K562 (cell line): ENCODE data around the gene PPFIA3. TPM values are rescaled to one million over a fixed set of nuclear protein-coding genes. Genes with fewer than 3 reads are reported as not detected.

Experiments used
- CCNT2 ChIP-seq: IDR thresholded peaks from 2 replicates; pipeline ENCODE4 v1.6.1; 2011; ENCODE audit warnings: borderline replicate concordance, low read depth, mild to moderate bottlenecking, moderate library complexity, mixed read lengths, low read length; ENCODE audit not compliant: insufficient read length; ENCODE audit errors: extremely low read depth
- HDAC8 ChIP-seq: fragments of 450-650 bp; IDR thresholded peaks from 2 replicates; pipeline ENCODE4 v1.6.1; 2016; ENCODE audit warnings: mild to moderate bottlenecking, missing genetic modification characterization, moderate library complexity, missing compliant biosample characterization
- HINFP ChIP-seq: fragments of 450-650 bp; conservative IDR thresholded peaks from 2 replicates; pipeline ENCODE4 v1.6.1; 2016; ENCODE audit warnings: missing genetic modification characterization, low read depth, mild to moderate bottlenecking, control low read depth, missing compliant biosample characterization
- KLF16 ChIP-seq: IDR thresholded peaks from 2 replicates; pipeline ENCODE4 v1.6.1; 2016; ENCODE audit warnings: antibody characterized with exemption
- POLR2AphosphoS5 ChIP-seq: IDR thresholded peaks from 2 replicates; pipeline ENCODE4 v1.6.1; 2011; ENCODE audit warnings: mild to moderate bottlenecking, low read depth, low read length, moderate library complexity; ENCODE audit not compliant: control insufficient read depth, insufficient read depth
- RCOR1 ChIP-seq, 2 experiments: IDR thresholded peaks; 2 replicates each; pipeline ENCODE4 v1.6.1; 2012; ENCODE audit warnings: low read depth in 2 of 2, low read length in 2 of 2, borderline replicate concordance in 1 of 2, improper control_type of control experiment in 1 of 2
- SMARCA4 ChIP-seq: fragments of 450-650 bp; IDR thresholded peaks from 2 replicates; pipeline ENCODE4 v1.6.1; 2016
- ZNF143 ChIP-seq: sonication (generic); formaldehyde crosslinking; IDR thresholded peaks from 2 replicates; pipeline ENCODE4 v1.9.0; 2022; ENCODE audit warnings: mild to moderate bottlenecking, missing genetic modification reagents
- ZNF232 ChIP-seq: sonication (generic); formaldehyde crosslinking; IDR thresholded peaks from 2 replicates; pipeline ENCODE4 v1.8.0; 2022; ENCODE audit warnings: mild to moderate bottlenecking, missing genetic modification reagents
- polyA plus RNA-seq, 8 experiments: library from polyadenylated mRNA; depleted of rRNA in 4 of 8; stranded (reverse) in 5 of 8; unstranded in 3 of 8; fragments of >200 nt; fragmentation: Nextera tagmentation in 2 of 8; fragmentation: Illumina TruSeq in 1 of 8; extraction: Ambion mirVana in 2 of 8; extraction: Trizol in 1 of 8; gene quantifications; 2 replicates each; pipeline versions ENCODE4 v1.2.1 to v1.2.3, GENCODE V29; 2011 to 2014; ENCODE audit warnings: inconsistent platforms in 1 of 8, missing spikeins in 1 of 8
- total RNA-seq, 7 experiments: library from RNA; depleted of rRNA in 6 of 7; stranded (reverse); fragments of >200 nt in 6 of 7; fragmentation: Illumina TruSeq in 2 of 7; extraction: Trizol in 2 of 7; gene quantifications; 2 replicates each; pipeline versions ENCODE4 v1.2.1 to v1.2.3, GENCODE V29; 2011 to 2021; ENCODE audit warnings: low replicate concordance in 1 of 7
- TF ChIP-seq, protein P1 (sequence below): IDR thresholded peaks from 2 replicates; pipeline ENCODE4 v1.6.1; 2012; ENCODE audit warnings: low read depth, low read length, improper control_type of control experiment, borderline replicate concordance
- TF ChIP-seq, protein P2 (sequence below): sonication (generic); formaldehyde crosslinking; IDR thresholded peaks from 2 replicates; pipeline ENCODE4 v1.8.1; 2023; ENCODE audit warnings: mild to moderate bottlenecking, missing genetic modification reagents

Gene PPFIA3
- total and polyA plus RNA-seq, 9 of the 15 experiments (the other 6 are each of a cell fraction or from before 2014, with no cell fraction given) = 0.10 to 53.0 (median 17.6) TPM

- TF ChIP-seq, protein P1, sequence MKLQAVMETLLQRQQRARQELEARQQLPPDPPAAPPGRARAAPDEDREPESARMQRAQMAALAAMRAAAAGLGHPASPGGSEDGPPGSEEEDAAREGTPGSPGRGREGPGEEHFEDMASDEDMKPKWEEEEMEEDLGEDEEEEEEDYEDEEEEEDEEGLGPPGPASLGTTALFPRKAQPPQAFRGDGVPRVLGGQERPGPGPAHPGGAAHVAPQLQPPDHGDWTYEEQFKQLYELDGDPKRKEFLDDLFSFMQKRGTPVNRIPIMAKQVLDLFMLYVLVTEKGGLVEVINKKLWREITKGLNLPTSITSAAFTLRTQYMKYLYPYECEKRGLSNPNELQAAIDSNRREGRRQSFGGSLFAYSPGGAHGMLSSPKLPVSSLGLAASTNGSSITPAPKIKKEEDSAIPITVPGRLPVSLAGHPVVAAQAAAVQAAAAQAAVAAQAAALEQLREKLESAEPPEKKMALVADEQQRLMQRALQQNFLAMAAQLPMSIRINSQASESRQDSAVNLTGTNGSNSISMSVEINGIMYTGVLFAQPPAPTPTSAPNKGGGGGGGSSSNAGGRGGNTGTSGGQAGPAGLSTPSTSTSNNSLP = no peak
- TF ChIP-seq, protein P2, sequence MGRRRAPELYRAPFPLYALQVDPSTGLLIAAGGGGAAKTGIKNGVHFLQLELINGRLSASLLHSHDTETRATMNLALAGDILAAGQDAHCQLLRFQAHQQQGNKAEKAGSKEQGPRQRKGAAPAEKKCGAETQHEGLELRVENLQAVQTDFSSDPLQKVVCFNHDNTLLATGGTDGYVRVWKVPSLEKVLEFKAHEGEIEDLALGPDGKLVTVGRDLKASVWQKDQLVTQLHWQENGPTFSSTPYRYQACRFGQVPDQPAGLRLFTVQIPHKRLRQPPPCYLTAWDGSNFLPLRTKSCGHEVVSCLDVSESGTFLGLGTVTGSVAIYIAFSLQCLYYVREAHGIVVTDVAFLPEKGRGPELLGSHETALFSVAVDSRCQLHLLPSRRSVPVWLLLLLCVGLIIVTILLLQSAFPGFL (CRISPR knock-in tag) = no peak
- TF ChIP-seq KLF16 (no peak), ZNF143 (CRISPR knock-in tag) (no peak; the same call in 1 of the 2 replicates), CCNT2 (peak; percentile 80), HINFP (tag) (no peak), POLR2AphosphoS5 (no peak), HDAC8 (tag) (0 out of 2 replicates have a peak, but pooled peaks have one; percentile 51), ZNF232 (CRISPR knock-in tag) (no peak), SMARCA4 (0 out of 2 replicates have a peak, but pooled peaks have one; percentile 29), RCOR1 (IDR thresholded peaks at IDR 0.05; ENCODE audit: borderline replicate concordance in 1 of 2, low read depth in 2 of 2, low read length in 2 of 2) (peak in 1 of 2 experiments; percentile 17; a peak in 1 of 4 replicates)
These were observed 5.3 kb upstream of the PPFIA3 start, which contains the start of gene LIN7B (continued) for GRCh38 chr19:49113762-49114629.
